SK-N-SH treated with all-trans-retinoic acid at 6 μM for 48 hours (cell line): Measurements from ENCODE around the gene SLC39A1.

ENCODE experiments used
- ATAC-seq: fragments of 200-7000 bp; cut with Tn5 transposase; 3 replicates; pipeline ENCODE4 v1.9.1; 2020; ENCODE audit warnings: mild to moderate bottlenecking, moderate library complexity
- ARNTL ChIP-seq: fragments of 450-650 bp; formaldehyde crosslinking; IDR thresholded peaks from 2 replicates; pipeline ENCODE4 v1.5.0; 2020; ENCODE audit warnings: low read depth, mild to moderate bottlenecking, moderate library complexity, borderline replicate concordance
- BACH2 ChIP-seq: fragments of 250-450 bp; sonication (Bioruptor Pico); IDR thresholded peaks from 2 replicates; pipeline ENCODE4 v1.9.0; 2021; ENCODE audit warnings: mild to moderate bottlenecking, borderline replicate concordance
- CREB5 ChIP-seq: fragments of 250-450 bp; sonication (Bioruptor Pico); IDR thresholded peaks from 2 replicates; pipeline ENCODE4 v1.5.1; 2020; ENCODE audit warnings: low read depth, mild to moderate bottlenecking, moderate library complexity
- CSDC2 ChIP-seq: fragments of 250-450 bp; sonication (Bioruptor Pico); IDR thresholded peaks from 2 replicates; pipeline ENCODE4 v1.5.0; 2020; ENCODE audit warnings: mild to moderate bottlenecking, moderate library complexity
- CSRNP3 ChIP-seq: fragments of 250-450 bp; sonication (Bioruptor Pico); IDR thresholded peaks from 2 replicates; pipeline ENCODE4 v1.5.1; 2021; ENCODE audit warnings: mild to moderate bottlenecking, moderate library complexity
- ESRRG ChIP-seq: fragments of 250-450 bp; sonication (Bioruptor Pico); IDR thresholded peaks from 2 replicates; pipeline ENCODE4 v1.6.1; 2021; ENCODE audit warnings: mild to moderate bottlenecking
- GLIS3 ChIP-seq: fragments of 250-450 bp; sonication (Bioruptor Pico); IDR thresholded peaks from 2 replicates; pipeline ENCODE4 v1.5.0; 2020; ENCODE audit warnings: mild to moderate bottlenecking, moderate library complexity
- ISL1 ChIP-seq: fragments of 250-450 bp; sonication (Bioruptor Pico); IDR thresholded peaks from 2 replicates; pipeline ENCODE4 v2.1.2; 2022; ENCODE audit warnings: mild to moderate bottlenecking, moderate library complexity
- OSR1 ChIP-seq: fragments of 250-450 bp; sonication (Bioruptor Pico); IDR thresholded peaks from 2 replicates; pipeline ENCODE4 v1.8.0; 2022; ENCODE audit warnings: moderate library complexity, mild to moderate bottlenecking, inconsistent platforms
- PATZ1 ChIP-seq: fragments of 250-450 bp; sonication (Bioruptor Pico); IDR thresholded peaks from 2 replicates; pipeline ENCODE4 v1.8.0; 2020; ENCODE audit warnings: mild to moderate bottlenecking, moderate library complexity, borderline replicate concordance
- PPARA ChIP-seq: fragments of 250-450 bp; sonication (Bioruptor Pico); IDR thresholded peaks from 2 replicates; pipeline ENCODE4 v1.5.0; 2020; ENCODE audit warnings: mild to moderate bottlenecking, borderline replicate concordance
- SNAI2 ChIP-seq: fragments of 250-450 bp; sonication (Bioruptor Pico); IDR thresholded peaks from 2 replicates; pipeline ENCODE4 v1.5.0; 2020; ENCODE audit warnings: mild to moderate bottlenecking, moderate library complexity
- TCF4 ChIP-seq: fragments of 250-450 bp; sonication (Bioruptor Pico); IDR thresholded peaks from 2 replicates; pipeline ENCODE4 v1.8.0; 2021; ENCODE audit warnings: mild to moderate bottlenecking, moderate library complexity, borderline replicate concordance
- TOX ChIP-seq: fragments of 250-450 bp; sonication (Bioruptor Pico); IDR thresholded peaks from 2 replicates; pipeline ENCODE4 v1.8.0; 2021; ENCODE audit warnings: mild to moderate bottlenecking, moderate library complexity, borderline replicate concordance
- TSHZ2 ChIP-seq: fragments of 250-450 bp; sonication (Bioruptor Pico); IDR thresholded peaks from 2 replicates; pipeline ENCODE4 v1.5.0; 2020; ENCODE audit warnings: mild to moderate bottlenecking, moderate library complexity
- ZC3H10 ChIP-seq: fragments of 250-450 bp; sonication (Bioruptor Pico); IDR thresholded peaks from 2 replicates; pipeline ENCODE4 v1.5.1; 2021; ENCODE audit warnings: mild to moderate bottlenecking, moderate library complexity
- ZFP3 ChIP-seq: fragments of 250-450 bp; sonication (Bioruptor Pico); IDR thresholded peaks from 2 replicates; pipeline ENCODE4 v1.5.0; 2020; ENCODE audit warnings: mild to moderate bottlenecking, moderate library complexity
- ZFP30 ChIP-seq: fragments of 450-650 bp; formaldehyde crosslinking; IDR thresholded peaks from 2 replicates; pipeline ENCODE4 v1.5.0; 2022; ENCODE audit warnings: mild to moderate bottlenecking, moderate library complexity
- ZNF565 ChIP-seq: fragments of 450-650 bp; formaldehyde crosslinking; conservative IDR thresholded peaks from 2 replicates; pipeline ENCODE4 v1.5.0; 2020; ENCODE audit warnings: low read depth, mild to moderate bottlenecking, moderate library complexity
- ZNF70 ChIP-seq: fragments of 450-650 bp; formaldehyde crosslinking; IDR thresholded peaks from 2 replicates; pipeline ENCODE4 v1.5.0; 2020; ENCODE audit warnings: mild to moderate bottlenecking, moderate library complexity
- ZNF8 ChIP-seq: fragments of 450-650 bp; formaldehyde crosslinking; IDR thresholded peaks from 2 replicates; pipeline ENCODE4 v1.5.0; 2020; ENCODE audit warnings: mild to moderate bottlenecking, moderate library complexity

The SLC39A1 gene

GRCh38 chr1:153938996-153939395 is 24.3 kb downstream of the SLC39A1 start:
- TF ChIP-seq ISL1 (CRISPR knock-in tag) (no peak), ZNF8 (CRISPR knock-in tag) (no peak), ZNF70 (CRISPR knock-in tag) (no peak), TSHZ2 (CRISPR knock-in tag) (no peak), CSDC2 (CRISPR knock-in tag) (no peak), CSRNP3 (CRISPR knock-in tag) (no peak), ZC3H10 (CRISPR knock-in tag) (no peak), PATZ1 (no peak), ESRRG (CRISPR knock-in tag) (no peak), ARNTL (no peak), SNAI2 (no peak), CREB5 (CRISPR knock-in tag) (no peak), GLIS3 (CRISPR knock-in tag) (no peak), PPARA (CRISPR knock-in tag) (no peak), OSR1 (CRISPR knock-in tag) (no peak), ZFP30 (CRISPR knock-in tag) (no peak), TOX (CRISPR knock-in tag) (no peak), ZNF565 (CRISPR knock-in tag) (no peak), ZFP3 (no peak), TCF4 (CRISPR knock-in tag) (no peak)
- no peak for ATAC-seq

- TF ChIP-seq PPARA (CRISPR knock-in tag): no peak
- no peak for TF ChIP-seq ESRRG (CRISPR knock-in tag)
- no peak for TF ChIP-seq ZFP30 (CRISPR knock-in tag)
- no peak for TF ChIP-seq CSDC2 (CRISPR knock-in tag)
- TF ChIP-seq TOX (CRISPR knock-in tag): no peak
- no peak for TF ChIP-seq BACH2 (CRISPR knock-in tag)
- no peak for TF ChIP-seq CREB5 (CRISPR knock-in tag)
- TF ChIP-seq ZNF70 (CRISPR knock-in tag): no peak
- TF ChIP-seq ARNTL: no peak
- no peak for ATAC-seq
Measured at GRCh38 chr1:153937331-153937730, 26.0 kb downstream of the SLC39A1 start.

- no peak for ATAC-seq
- no peak for TF ChIP-seq ISL1 (CRISPR knock-in tag)
- TF ChIP-seq GLIS3 (CRISPR knock-in tag): no peak
- no peak for TF ChIP-seq ARNTL
- TF ChIP-seq ZNF8 (CRISPR knock-in tag): no peak
- no peak for TF ChIP-seq TSHZ2 (CRISPR knock-in tag)
- no peak for TF ChIP-seq ZFP3
- no peak for TF ChIP-seq ZFP30 (CRISPR knock-in tag)
- TF ChIP-seq ZNF565 (CRISPR knock-in tag): no peak
- TF ChIP-seq TCF4 (CRISPR knock-in tag): no peak
- TF ChIP-seq PATZ1: no peak
- TF ChIP-seq CSDC2 (CRISPR knock-in tag): no peak
- TF ChIP-seq SNAI2: no peak
- no peak for TF ChIP-seq BACH2 (CRISPR knock-in tag)
- no peak for TF ChIP-seq ESRRG (CRISPR knock-in tag)
Measured at GRCh38 chr1:153936011-153936802, 27.1 kb downstream of the SLC39A1 start.
